ENCODE data around the gene UBE2F. TPM values are rescaled to one million over a fixed set of nuclear protein-coding genes. Genes with fewer than 3 reads are reported as not detected.

Gene UBE2F
- total and polyA plus RNA-seq, 9 of the 15 experiments (the other 6 are each of a cell fraction or from before 2014, with no cell fraction given), result 18.1 to 88.1 (median 53.0) TPM

- BruUV-seq (replicated peaks), result no TSS peak
Observed at GRCh38 chr2:237961637-237962036, 5.2 kb upstream of the UBE2F start.

More at GRCh38 chr2:237961637-237962036, 5.2 kb upstream of the UBE2F start:
- POLR2A ChIA-PET, result no interaction called here
- no peak overlapping the region for H3K9ac ChIP-seq (ENCODE audit: insufficient read depth in 1 of 2, low read depth in 2 of 2, low read length in 2 of 2)
- H3K4me3 ChIP-seq, result no peak overlapping the region
- no peaks in the 10 kb centered on the region for H3K9me1 ChIP-seq (ENCODE audit: control insufficient read depth, insufficient read depth, low read length)
- in situ Hi-C loops (cut with MboI), result loop anchor here (5.0 kb wide), 1 partner anchor 34 kb away; no protein-coding TSS in a partner anchor
- 68% methylated on average over 4 of the region's 5 CpGs for WGBS (ENCODE audit: insufficient coverage, low coverage, missing lambda C conversion rate)
- no peak overlapping the region for H3K27ac ChIP-seq (ENCODE audit: extremely low read depth, low read depth, low read length)
- H2AFZ ChIP-seq (ENCODE audit: low read depth, low read length), result no peak overlapping the region
- CTCF ChIA-PET (ENCODE audit: low intra/inter-chr PET ratio), result no interaction called here
- ATAC-seq, result no peak
- no peaks in the 10 kb centered on the region for H4K20me1 ChIP-seq (replicated peaks; ENCODE audit: control insufficient read depth, insufficient read depth, low read length)
- DNase-seq (ENCODE audit: extremely low read depth in 1 of 4, low spot score in 3 of 4), result no peak
- H3K27me3 ChIP-seq (ENCODE audit: control insufficient read depth in 2 of 2, insufficient read depth in 2 of 2, low read length in 2 of 2), result no peaks in the 10 kb centered on the region
- no peaks in the 10 kb centered on the region for H3K36me3 ChIP-seq (ENCODE audit: control insufficient read depth, insufficient read depth, low read length)
- intact Hi-C loops (cut with micrococcal nuclease), result no loop called here
- H3K9me3 ChIP-seq (replicated peaks; ENCODE audit: control insufficient read depth, insufficient read depth, low read depth, low read length), result peaks cover 18% of the 10 kb centered on the region
- no peak overlapping the region for H3K4me2 ChIP-seq (ENCODE audit: insufficient read depth, low read length)
- no peaks in the 10 kb centered on the region for H3K79me2 ChIP-seq (ENCODE audit: control insufficient read depth, insufficient read depth, low read length)
- peaks cover 19 to 24% of the 10 kb centered on the region in 2 experiments for H3K4me1 ChIP-seq (replicated peaks in 1 of 2; ENCODE audit: control insufficient read depth in 2 of 2, insufficient read depth in 2 of 2, low read length in 2 of 2)
- FAIRE-seq, result no peak
- TF ChIP-seq ETV6 (IDR thresholded peaks at IDR 0.05; ENCODE audit: borderline replicate concordance in 1 of 2, low read depth in 2 of 2, low read length in 1 of 2), result no peak
- no peak for TF ChIP-seq ETV6 (CRISPR knock-in tag; IDR thresholded peaks at IDR 0.05; ENCODE audit: borderline replicate concordance)
- TF ChIP-seq FOSL1 (tag; conservative IDR thresholded peaks at IDR 0.05), result no peak
- TF ChIP-seq SRSF7 (optimal IDR thresholded peaks at IDR 0.05; ENCODE audit: low read depth, low read length), result no peak
- TF ChIP-seq YY1 (IDR thresholded peaks at IDR 0.05; ENCODE audit: borderline replicate concordance in 1 of 3, control insufficient read depth in 1 of 3, extremely low read depth in 1 of 3, insufficient read depth in 3 of 3, insufficient read length in 1 of 3, insufficient replicate concordance in 2 of 3, low read depth in 1 of 3, low read length in 2 of 3), result no peak
- no peak for TF ChIP-seq ATF6 (CRISPR knock-in tag; IDR thresholded peaks at IDR 0.05)
- TF ChIP-seq NFIC (IDR thresholded peaks at IDR 0.05), result no peak
- no peak for TF ChIP-seq ZNF124 (CRISPR knock-in tag; IDR thresholded peaks at IDR 0.05)
- no peak for TF ChIP-seq PTTG1 (tag; IDR thresholded peaks at IDR 0.05; ENCODE audit: low read depth)
- TF ChIP-seq ZNF184 (CRISPR knock-in tag; IDR thresholded peaks at IDR 0.05), result no peak
- no peak for TF ChIP-seq ZNF436 (CRISPR knock-in tag; IDR thresholded peaks at IDR 0.05)
- no peak for TF ChIP-seq RFX7 (CRISPR knock-in tag; IDR thresholded peaks at IDR 0.05)
- no peak for TF ChIP-seq GATA2 (CRISPR knock-in tag; IDR thresholded peaks at IDR 0.05)
- no peak for TF ChIP-seq SMAD1 (IDR thresholded peaks at IDR 0.05; ENCODE audit: low read depth, low read length, partially characterized antibody)
- no peak for TF ChIP-seq IRF2 (CRISPR knock-in tag; IDR thresholded peaks at IDR 0.05)
- TF ChIP-seq DEAF1 (CRISPR knock-in tag; IDR thresholded peaks at IDR 0.05), result no peak
- no peak for TF ChIP-seq DMBX1 (CRISPR knock-in tag; IDR thresholded peaks at IDR 0.05; ENCODE audit: borderline replicate concordance)

All from K562 (cell line).